Left lung (tissue), 10 donors: ENCODE data around the gene AP2S1. TPM values are rescaled to one million over a fixed set of nuclear protein-coding genes. Genes with fewer than 3 reads are reported as not detected.
A peak's percentile ranks its signal among the peaks of the same experiment; 100 is the strongest.

Experiments used
- ATAC-seq: fragments of 200-7000 bp; cut with Tn5 transposase; one replicate; pipeline ENCODE4 v1.9.1; 2020; ENCODE audit warnings: moderate library complexity
- DNase-seq, 4 donors: peaks; one replicate each; pipeline ENCODE4 v3.0.0-alpha.2; 2013 to 2020
- H3K27ac ChIP-seq, 2 donors: fragments of 200-600 bp; sonication (generic) in 1 of 2; one replicate each; pipeline versions ENCODE4 v1.5.0 to v1.8.0; 2020 to 2021
- H3K27me3 ChIP-seq, 2 donors: fragments of 200-600 bp; sonication (generic) in 1 of 2; one replicate each; pipeline versions ENCODE4 v1.5.0 to v1.8.0; 2020 to 2021
- H3K36me3 ChIP-seq, 2 donors: fragments of 200-600 bp; sonication (generic) in 1 of 2; one replicate each; pipeline versions ENCODE4 v1.5.0 to v1.8.0; 2020 to 2021
- H3K4me1 ChIP-seq, 2 donors: fragments of 200-600 bp; one replicate each; pipeline ENCODE4 v1.8.0; 2021
- H3K4me3 ChIP-seq, 2 donors: fragments of 200-600 bp; sonication (generic) in 1 of 2; one replicate each; pipeline versions ENCODE4 v1.5.0 to v1.8.0; 2020 to 2021; ENCODE audit warnings: mild to moderate bottlenecking in 1 of 2
- H3K9me3 ChIP-seq, 2 donors: fragments of 200-600 bp; sonication (generic) in 1 of 2; one replicate each; pipeline versions ENCODE4 v1.5.0 to v1.8.0; 2020 to 2021
- CTCF ChIP-seq, 2 donors: fragments of 200-600 bp; sonication (generic) in 1 of 2; IDR thresholded peaks; one replicate each; pipeline versions ENCODE4 v1.5.0 to v1.8.0; 2021; ENCODE audit warnings: antibody characterized with exemption in 2 of 2
- intact Hi-C, 2 donors: fragments of 100-400 bp; cut with DNase I; formaldehyde crosslinking; loops; one replicate each; pipeline versions ENCODE4 v1.11.2 to v1.14.2; 2022
- polyA plus RNA-seq, 6 donors: library from polyadenylated mRNA; unstranded; fragments of 120-200 nt; gene quantifications; one replicate each; pipeline ENCODE4 v1.2.1, GENCODE V29; 2013; ENCODE audit not compliant: insufficient read length in 6 of 6
- total RNA-seq, 2 donors: library from RNA; stranded (reverse); fragmentation: NEBNext Ultra II Directional; extraction: Animal tissue kit (Norgen Biotek cat#: 25700); gene quantifications; one replicate each; pipeline ENCODE4 v1.2.1, GENCODE V29; 2021
- donor health status: DM: no; HTN: yes; CAD: no.
- donor health status: DM: no; HTN: no; CAD: no.

Gene AP2S1
- total and polyA plus RNA-seq, 8 donors: 92.3 to 163 (median 113) TPM

DNA sequence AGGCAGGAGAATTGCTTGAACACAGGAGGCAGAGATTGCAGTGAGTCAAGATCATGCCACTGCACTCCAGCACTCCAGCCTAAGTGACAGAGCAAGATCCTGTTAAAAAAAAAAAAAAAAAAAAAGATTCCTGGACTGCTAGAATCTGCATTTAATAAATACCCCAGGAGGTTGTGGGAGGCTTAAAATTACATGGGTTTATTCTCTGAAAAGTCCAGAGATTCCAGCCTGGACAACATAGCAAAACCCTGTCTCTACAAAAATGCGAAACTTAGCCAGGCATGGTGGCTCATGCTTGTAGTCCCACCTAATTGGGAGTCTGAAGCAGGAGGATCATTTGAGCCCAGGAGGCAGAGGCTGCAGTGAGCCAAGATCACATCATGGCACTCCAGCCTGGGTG is 52.8 kb downstream of the AP2S1 start:
- no peaks in the 10 kb centered on the region for H3K36me3 ChIP-seq
- ATAC-seq (no peak), DNase-seq (no peak)
- H3K27ac ChIP-seq: no peak overlapping the region
- intact Hi-C loops: no loop called here
- no peaks in the 10 kb centered on the region for H3K27me3 ChIP-seq
- peaks cover 5% of the 10 kb centered on the region in 2 donors for H3K4me1 ChIP-seq
- H3K9me3 ChIP-seq: no peaks in the 10 kb centered on the region
- H3K4me3 ChIP-seq: no peak overlapping the region
- no peak for TF ChIP-seq CTCF (IDR thresholded peaks at IDR 0.05)

GRCh38 chr19:46791944-46792343 is 58.7 kb downstream of the AP2S1 start:
- H3K4me3 ChIP-seq: no peak overlapping the region
- intact Hi-C loops: no loop called here
- peaks cover 5 to 14% of the 10 kb centered on the region in 2 donors for H3K4me1 ChIP-seq
- no peak for TF ChIP-seq CTCF (IDR thresholded peaks at IDR 0.05)
- H3K27me3 ChIP-seq: no peaks in the 10 kb centered on the region
- no peak for DNase-seq
- no peak for ATAC-seq
- H3K9me3 ChIP-seq: no peaks in the 10 kb centered on the region
- H3K27ac ChIP-seq: no peak overlapping the region
- no peaks in the 10 kb centered on the region for H3K36me3 ChIP-seq

- DNase-seq (no peak), ATAC-seq (no peak)
- intact Hi-C loops: no loop called here
- Histone ChIP-seq H3K27ac (no peak overlapping the region), H3K4me1 (peaks cover 18 to 34% of the 10 kb centered on the region in 2 donors), H3K27me3 (no peaks in the 10 kb centered on the region), H3K4me3 (no peak overlapping the region), H3K36me3 (no peaks in the 10 kb centered on the region), H3K9me3 (no peaks in the 10 kb centered on the region)
- TF ChIP-seq CTCF (IDR thresholded peaks at IDR 0.05): no peak
These were observed 61.3 kb downstream of the AP2S1 start for GRCh38 chr19:46789371-46789770.

GRCh38 chr19:46788968-46789338 is 61.7 kb downstream of the AP2S1 start:
- intact Hi-C loops: no loop called here
- H3K4me3 ChIP-seq: peak overlapping the region in 1 of 2 donors; percentile 91
- H3K4me1 ChIP-seq: peaks cover 22 to 38% of the 10 kb centered on the region in 2 donors

More at GRCh38 chr19:46788968-46789338, 61.7 kb downstream of the AP2S1 start:
- TF ChIP-seq CTCF (IDR thresholded peaks at IDR 0.05): no peak
- H3K27ac ChIP-seq: peak overlapping the region in 1 of 2 donors; percentile 85
- no peak for ATAC-seq
- no peaks in the 10 kb centered on the region for H3K9me3 ChIP-seq
- no peaks in the 10 kb centered on the region for H3K27me3 ChIP-seq
- peaks cover 0 to 2% of the 10 kb centered on the region in 2 donors for H3K36me3 ChIP-seq
- DNase-seq: no peak
